Heart left ventricle (tissue), 16 donors: ENCODE data around the gene BIRC5. TPM values are rescaled to one million over a fixed set of nuclear protein-coding genes. Genes with fewer than 3 reads are reported as not detected.
A peak's percentile ranks its signal among the peaks of the same experiment; 100 is the strongest.

Experiments used
- ATAC-seq, 4 donors: fragments of 200-7000 bp; cut with Tn5 transposase; one replicate each; pipeline ENCODE4 v1.9.1; 2020 to 2022; ENCODE audit warnings: moderate library complexity in 4 of 4, mild to moderate bottlenecking in 3 of 4, moderate number of reproducible peaks in 1 of 4
- DNase-seq, 5 donors: peaks; one replicate each; pipeline ENCODE4 v3.0.0-alpha.2; 2020
- H3K27ac ChIP-seq, 12 donors: fragments of 200-600 bp; sonication (generic) in 4 of 12; one replicate each; pipeline versions ENCODE4 v1.5.0 to v1.8.0; 2016 to 2022; ENCODE audit warnings: mild to moderate bottlenecking in 2 of 12
- H3K27me3 ChIP-seq, 9 donors: fragments of 200-600 bp; sonication (generic) in 2 of 9; one replicate each; pipeline versions ENCODE4 v1.5.1 to v1.8.0; 2016 to 2022; ENCODE audit warnings: mild to moderate bottlenecking in 3 of 9
- H3K36me3 ChIP-seq, 9 donors: fragments of 200-600 bp; sonication (generic) in 2 of 9; one replicate each; pipeline versions ENCODE4 v1.5.0 to v1.8.0; 2018 to 2022; ENCODE audit warnings: mild to moderate bottlenecking in 2 of 9
- H3K4me1 ChIP-seq, 12 donors: fragments of 200-600 bp; sonication (generic) in 4 of 12; one replicate each; pipeline versions ENCODE4 v1.5.0 to v1.8.0; 2016 to 2022; ENCODE audit warnings: mild to moderate bottlenecking in 3 of 12
- H3K4me3 ChIP-seq, 12 donors: fragments of 200-600 bp; sonication (generic) in 4 of 12; one replicate each; pipeline versions ENCODE4 v1.5.0 to v1.8.0; 2017 to 2022; ENCODE audit warnings: mild to moderate bottlenecking in 9 of 12, moderate library complexity in 4 of 12
- H3K9me3 ChIP-seq, 12 donors: fragments of 200-600 bp; sonication (generic) in 4 of 12; one replicate each; pipeline versions ENCODE4 v1.5.0 to v1.8.0; 2016 to 2022; ENCODE audit warnings: mild to moderate bottlenecking in 1 of 12
- CTCF ChIP-seq, 12 donors: fragments of 200-600 bp; sonication (generic) in 4 of 12; IDR thresholded peaks; one replicate each; pipeline versions ENCODE4 v1.5.0 to v1.8.0; 2018 to 2022; ENCODE audit warnings: antibody characterized with exemption in 12 of 12, mild to moderate bottlenecking in 5 of 12
- POLR2A ChIP-seq, 2 donors: fragments of 450-650 bp; IDR thresholded peaks; one replicate each; pipeline ENCODE4 v1.6.1; 2017; ENCODE audit warnings: antibody characterized with exemption in 2 of 2, mild to moderate bottlenecking in 2 of 2, moderate library complexity in 2 of 2
- WGBS, 4 donors: extraction: QIAGEN DNeasy Blood & Tissue Kit in 2 of 4; methylation state at CpG; one replicate each; pipeline versions ENCODE4 v1.1.5 to v1.1.7; 2013 to 2018; 5-methylcytosine and 5-hydroxymethylcytosine counted together
- intact Hi-C, 10 donors: fragments of 100-400 bp; cut with DNase I; formaldehyde crosslinking; loops; one replicate each; pipeline versions ENCODE4 v1.11.1 to v1.14.2; 2022
- polyA plus RNA-seq, 2 donors: library from polyadenylated mRNA; stranded (reverse); fragments of 200-250 nt; gene quantifications; one replicate each; pipeline ENCODE4 v1.2.3, GENCODE V29; 2013
- total RNA-seq, 9 donors: library from RNA; depleted of rRNA in 2 of 9; stranded (reverse); fragments of >200 nt in 2 of 9; fragmentation: NEBNext Ultra II Directional in 3 of 9; extraction: Animal tissue kit (Norgen Biotek cat#: 25700) in 3 of 9; gene quantifications; one replicate each; pipeline versions ENCODE4 v1.1.0 to v1.2.4, GENCODE V29; 2016 to 2023
- donor health status: ischemic (EF 13 %, LVEDD 7.1; RV severe dilation, severe dysfunction).
- donor health status: healthy with polysubstance abuse.
- donor health status: DM: no; HTN: yes; CAD: no.
- donor health status: DM: no; HTN: no; CAD: no.
- donor health status: ischemic (EF 25% LVEDD 6.9; RV normal size, moderate dysfunction).
- donor health status: ischemic (EF 25% LVEDD 5.7; RV mildly dilated, moderate dysfunction).
- donor health status: healthy.
- donor health status: DM: yes; HTN: yes; CAD: no.
- donor health status: ischemic (EF 35%, LVEDD 5.7; RV mildly dilated, moderate dysfunction).
- donor health status: nonischemic (EF 11% LVEDD 7.7; RV severe dilation, severe dysfunction).
- donor health status: DM: yes; HTN: yes; CAD: no.
- donor health status: PGD.
- donor health status: ischemic (EF 29% LVEDD 5.4; RV normal size, mild dysfunction).
- donor health status: nonischemic (EF 23%, LVEDD 6.1; RV moderate dilation, normal function).

BIRC5 gene
- total and polyA plus RNA-seq, 11 donors = 0.11 to 10.9 (median 0.85) TPM; not detected in 2

DNA sequence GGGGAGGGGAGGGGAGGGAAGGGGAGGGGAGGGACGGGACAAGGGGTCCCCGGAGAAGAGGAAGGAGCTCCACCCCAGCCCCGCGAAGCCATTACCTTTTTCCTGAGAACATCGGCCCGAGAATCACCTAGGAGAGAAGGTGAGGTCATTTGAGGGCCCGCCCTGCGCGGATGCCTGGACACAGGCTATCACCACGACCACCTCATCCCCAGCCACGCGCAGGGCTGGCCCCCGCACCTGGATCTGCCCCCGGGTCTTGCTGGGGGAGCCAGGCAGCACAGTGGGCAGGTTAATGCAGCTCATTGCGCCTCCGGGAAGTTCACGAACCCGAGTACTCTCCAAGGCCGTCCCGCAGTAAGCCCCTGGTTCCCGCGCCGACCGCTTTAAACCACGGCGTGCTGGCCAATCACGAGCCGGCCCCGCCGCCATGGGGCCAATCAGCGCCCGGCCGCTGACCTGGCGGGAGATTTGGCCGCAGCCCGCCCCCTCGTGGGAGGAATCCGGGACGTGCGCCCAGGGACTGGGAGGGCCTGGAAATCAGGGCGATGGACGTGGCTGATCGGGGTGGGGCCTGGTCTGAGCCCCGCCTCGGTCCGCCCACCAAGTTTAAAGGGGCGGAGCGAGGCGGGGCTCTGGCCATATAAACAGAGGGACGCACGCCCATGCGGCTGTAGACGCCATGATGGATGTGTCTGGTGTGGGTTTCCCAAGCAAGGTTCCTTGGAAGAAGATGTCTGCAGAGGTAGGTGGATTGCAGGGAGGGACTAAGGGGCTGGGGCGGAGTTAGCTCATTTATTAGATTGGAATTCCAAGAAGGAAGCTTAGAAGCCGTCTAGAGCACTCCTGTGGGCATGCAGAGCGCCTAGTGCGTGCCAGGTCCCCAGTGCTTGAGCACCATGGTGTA, 27.1 kb upstream of the BIRC5 start, which contains the start of the genes AFMID and TK1:
Gene AFMID, plus strand, starts transcription at position 671 of the 904 bp plus-strand sequence. Its CDS starts 9 bp downstream, at position 680.
Gene TK1, minus strand, starts transcription at position 361 of the 904 bp plus-strand sequence. Its CDS starts 58 bp downstream, at position 303.
- ATAC-seq (peak; percentile 98 to 99 (median 98)), DNase-seq (peak; percentile 96 to 99 (median 97))
- Histone ChIP-seq H3K27ac (peak within 1 kb of the TSS in 11 of 12 donors; percentile 4 to 81 (median 54)), H3K4me3 (peak within 1 kb of the TSS; percentile 15 to 74 (median 56)), H3K4me1 (peaks cover 0 to 38% (median 10%) of the 10 kb centered on the region in 12 donors), H3K9me3 (no peaks in the 10 kb centered on the region), H3K36me3 (peaks cover 0 to 14% (median 5%) of the 10 kb centered on the region in 9 donors), H3K27me3 (no peaks in the 10 kb centered on the region)
- WGBS, 4 donors = 5 to 10% (median 6%) methylated on average over 28 to 57 of the region's 57 CpGs
- TF ChIP-seq CTCF (IDR thresholded peaks at IDR 0.05) = peak; percentile 74 to 92 (median 84)
- TF ChIP-seq POLR2A (IDR thresholded peaks at IDR 0.05) = peak; percentile 41 to 87
- intact Hi-C loops = loop anchor here in 1 of 10 donors (5.0 kb wide), 1 partner anchor 65 kb away; no protein-coding TSS in a partner anchor

- TF ChIP-seq CTCF (IDR thresholded peaks at IDR 0.05) (no peak), POLR2A (IDR thresholded peaks at IDR 0.05) (no peak)
- no peaks in the 10 kb centered on the region for H3K9me3 ChIP-seq
- H3K4me1 ChIP-seq = no peaks in the 10 kb centered on the region
- ATAC-seq (no peak), DNase-seq (no peak)
- peaks cover 0 to 51% (median 28%) of the 10 kb centered on the region in 9 donors for H3K36me3 ChIP-seq
- intact Hi-C loops = no loop called here
- 83 to 90% (median 88%) methylated on average over 5 of the region's 5 CpGs for WGBS, 4 donors
- no peak overlapping the region for H3K27ac ChIP-seq
- no peak overlapping the region for H3K4me3 ChIP-seq
- H3K27me3 ChIP-seq = no peaks in the 10 kb centered on the region
Measured at GRCh38 chr17:78196716-78197115, 17.3 kb upstream of the BIRC5 start.

DNA sequence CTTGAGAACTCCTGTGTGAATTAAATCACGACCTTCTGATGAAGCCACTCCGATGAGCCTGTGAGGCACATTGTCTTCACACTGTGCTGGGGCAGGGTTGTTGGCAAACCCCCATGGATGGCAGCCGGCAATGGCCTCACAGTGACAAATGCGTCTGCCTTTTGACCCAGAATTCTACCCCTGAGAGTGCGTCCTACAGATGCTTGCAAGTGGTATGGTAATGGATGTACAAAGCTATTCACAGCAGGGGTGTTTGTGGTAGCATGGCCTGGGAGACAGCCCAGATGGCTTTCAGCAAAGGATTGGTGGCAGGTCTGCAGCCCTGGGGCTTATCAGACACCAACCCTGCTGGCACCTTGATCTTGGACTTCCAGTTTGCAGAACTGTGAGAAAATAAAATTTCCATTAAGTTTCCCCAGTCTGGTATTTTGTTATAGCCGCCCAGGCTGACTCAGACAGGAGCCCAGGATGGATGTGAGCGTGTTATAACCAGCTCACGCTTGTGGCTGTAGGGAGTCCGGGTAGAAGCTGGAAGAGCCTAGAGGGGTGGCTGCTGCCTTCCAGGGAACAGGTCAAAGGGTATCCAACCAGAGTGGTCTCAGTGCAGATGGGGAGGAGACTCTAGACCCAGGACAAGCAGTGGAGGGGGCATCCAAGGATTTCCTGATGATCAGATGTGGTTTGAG, 16.8 kb upstream of the BIRC5 start:
- no peak overlapping the region for H3K4me3 ChIP-seq
- ATAC-seq = no peak
- 79 to 83% (median 83%) methylated on average over 9 of the region's 9 CpGs for WGBS, 4 donors
- no peak for DNase-seq
- no peaks in the 10 kb centered on the region for H3K9me3 ChIP-seq
- no peak overlapping the region for H3K27ac ChIP-seq
- peaks cover 0 to 45% (median 25%) of the 10 kb centered on the region in 9 donors for H3K36me3 ChIP-seq
- TF ChIP-seq POLR2A (IDR thresholded peaks at IDR 0.05) (no peak), CTCF (IDR thresholded peaks at IDR 0.05) (no peak)
- H3K4me1 ChIP-seq = no peaks in the 10 kb centered on the region
- no peaks in the 10 kb centered on the region for H3K27me3 ChIP-seq
- intact Hi-C loops = no loop called here

GRCh38 chr17:78200451-78200850, 13.6 kb upstream of the BIRC5 start:
- Histone ChIP-seq H3K4me1 (peaks cover 0 to 8% (median 0%) of the 10 kb centered on the region in 12 donors), H3K4me3 (no peak overlapping the region), H3K36me3 (peaks cover 0 to 44% (median 11%) of the 10 kb centered on the region in 9 donors), H3K27ac (no peak overlapping the region), H3K27me3 (no peaks in the 10 kb centered on the region), H3K9me3 (no peaks in the 10 kb centered on the region)
- intact Hi-C loops = no loop called here
- DNase-seq (no peak), ATAC-seq (no peak)
- TF ChIP-seq POLR2A (IDR thresholded peaks at IDR 0.05) (no peak), CTCF (IDR thresholded peaks at IDR 0.05) (no peak)
- 89 to 94% (median 92%) methylated on average over 6 of the region's 6 CpGs for WGBS, 4 donors
